CD14-positive monocyte (primary cell): ENCODE results near the gene GNAS. TPM values are rescaled to one million over a fixed set of nuclear protein-coding genes. Genes with fewer than 3 reads are reported as not detected.

Source experiments
- DNase-seq, 3 donors: peaks; one replicate each; pipeline ENCODE4 v3.0.0-alpha.2; 2011 to 2022
- H2AFZ ChIP-seq: 2 replicates; pipeline ENCODE4 v1.6.0; 2012; ENCODE audit warnings: mild to moderate bottlenecking, low read depth, low read length, inconsistent platforms; ENCODE audit not compliant: insufficient read depth, poor library complexity, severe bottlenecking
- H3K27ac ChIP-seq, 2 donors: 1 replicate in 1 of 2; 2 replicates in 1 of 2; pipeline ENCODE4 v1.5.1; 2012 to 2013; ENCODE audit warnings: low read length in 2 of 2, control low read depth in 1 of 2, inconsistent platforms in 1 of 2, low read depth in 1 of 2, mild to moderate bottlenecking in 1 of 2
- H3K27me3 ChIP-seq, 2 donors: one replicate each; pipeline versions ENCODE4 v1.6.0 to v1.6.1; 2011 to 2013; ENCODE audit warnings: low read length in 2 of 2; ENCODE audit not compliant: control insufficient read depth in 2 of 2, insufficient read depth in 2 of 2
- H3K36me3 ChIP-seq, 2 donors: replicated peaks in 1 of 2; 1 replicate in 1 of 2; 2 replicates in 1 of 2; pipeline versions ENCODE4 v1.5.1 to v1.6.1; 2012 to 2013; ENCODE audit warnings: low read length in 2 of 2, control low read depth in 1 of 2, inconsistent platforms in 1 of 2, mild to moderate bottlenecking in 1 of 2; ENCODE audit not compliant: insufficient read depth in 2 of 2, control insufficient read depth in 1 of 2
- H3K4me1 ChIP-seq, 2 donors: 1 replicate in 1 of 2; 2 replicates in 1 of 2; pipeline versions ENCODE4 v1.5.1 to v1.6.1; 2012 to 2013; ENCODE audit warnings: low read length in 2 of 2, control low read depth in 1 of 2, inconsistent platforms in 1 of 2, mild to moderate bottlenecking in 1 of 2, moderate library complexity in 1 of 2; ENCODE audit not compliant: insufficient read depth in 2 of 2, control insufficient read depth in 1 of 2
- H3K4me2 ChIP-seq: replicated peaks from 2 replicates; pipeline ENCODE3; 2012; ENCODE audit warnings: low read length, moderate library complexity, mild to moderate bottlenecking; ENCODE audit not compliant: poor library complexity, severe bottlenecking; ENCODE audit errors: extremely low read depth
- H3K4me3 ChIP-seq, 3 experiments: fragments of 200-600 bp in 1 of 3; sonication (generic) in 1 of 3; replicated peaks in 1 of 3; 1 replicate in 2 of 3; 2 replicates in 1 of 3; pipeline ENCODE4 v1.5.1; 2011 to 2013; ENCODE audit warnings: low read length in 3 of 3, mild to moderate bottlenecking in 3 of 3, control low read depth in 2 of 3, low read depth in 2 of 3, inconsistent platforms in 1 of 3, moderate library complexity in 1 of 3
- H3K79me2 ChIP-seq: 2 replicates; pipeline ENCODE4 v1.6.0; 2012; ENCODE audit warnings: mild to moderate bottlenecking, control low read depth, inconsistent platforms, low read length, moderate library complexity; ENCODE audit not compliant: insufficient read depth
- H3K9ac ChIP-seq: 2 replicates; pipeline ENCODE4 v1.6.0; 2017; ENCODE audit warnings: low read length, mild to moderate bottlenecking; ENCODE audit not compliant: insufficient read depth, poor library complexity, severe bottlenecking
- H3K9me3 ChIP-seq, 2 donors: replicated peaks in 1 of 2; 1 replicate in 1 of 2; 2 replicates in 1 of 2; pipeline versions ENCODE4 v1.5.1 to v1.6.1; 2012 to 2013; ENCODE audit warnings: low read length in 2 of 2, control low read depth in 1 of 2; ENCODE audit not compliant: control insufficient read depth in 1 of 2, insufficient read depth in 1 of 2
- H4K20me1 ChIP-seq: 2 replicates; pipeline ENCODE4 v1.6.0; 2012; ENCODE audit warnings: mild to moderate bottlenecking, low read length, control low read depth, moderate library complexity; ENCODE audit not compliant: insufficient read depth
- H3K27ac Mint-ChIP-seq, 7 donors: one replicate each; pipeline ENCODE4 v1.8.0; 2020; ENCODE audit warnings: mild to moderate bottlenecking in 7 of 7, mixed read lengths in 7 of 7, moderate library complexity in 6 of 7, inconsistent platforms in 2 of 7
- H3K27me3 Mint-ChIP-seq, 3 donors: one replicate each; pipeline ENCODE4 v1.8.0; 2021 to 2022; ENCODE audit warnings: low read depth in 3 of 3, mild to moderate bottlenecking in 3 of 3, mixed read lengths in 3 of 3, moderate library complexity in 3 of 3, inconsistent platforms in 1 of 3
- H3K36me3 Mint-ChIP-seq, 2 donors: one replicate each; pipeline ENCODE4 v1.8.0; 2020; ENCODE audit warnings: mixed read lengths in 2 of 2, inconsistent platforms in 1 of 2, mild to moderate bottlenecking in 1 of 2
- H3K4me1 Mint-ChIP-seq: one replicate; pipeline ENCODE4 v1.8.0; 2020; ENCODE audit warnings: mild to moderate bottlenecking, mixed read lengths
- H3K4me3 Mint-ChIP-seq, 2 donors: one replicate each; pipeline ENCODE4 v1.8.0; 2020; ENCODE audit warnings: mild to moderate bottlenecking in 2 of 2, mixed read lengths in 2 of 2, moderate library complexity in 1 of 2
- H3K9me3 Mint-ChIP-seq, 7 donors: one replicate each; pipeline ENCODE4 v1.8.0; 2020 to 2022; ENCODE audit warnings: mixed read lengths in 7 of 7, mild to moderate bottlenecking in 6 of 7, moderate library complexity in 6 of 7, inconsistent platforms in 2 of 7
- CTCF ChIP-seq: fragments of 200-600 bp; IDR thresholded peaks from one replicate; pipeline ENCODE4 v1.8.0; 2022; ENCODE audit warnings: antibody characterized with exemption, mild to moderate bottlenecking
- WGBS: methylation state at CpG from one replicate; pipeline ENCODE4 v1.1.5; 2013; ENCODE audit warnings: missing lambda C conversion rate; ENCODE audit not compliant: insufficient coverage; 5-methylcytosine and 5-hydroxymethylcytosine counted together
- intact Hi-C, 2 donors: fragments of 100-400 bp; cut with micrococcal nuclease; formaldehyde crosslinking; loops; one replicate each; pipeline versions ENCODE4 v1.15.0 to v1.15.1; 2023
- polyA plus RNA-seq, 3 donors: library from polyadenylated mRNA; depleted of rRNA in 1 of 3; unstranded in 2 of 3; stranded (reverse) in 1 of 3; fragments of 300-500 nt in 2 of 3; fragments of >200 nt in 1 of 3; fragmentation: Illumina TruSeq in 2 of 3; gene quantifications; 1 replicate in 2 of 3; 2 replicates in 1 of 3; pipeline ENCODE4 v1.2.3, GENCODE V29; 2012 to 2021

Gene GNAS
- polyA plus RNA-seq, 3 donors: 109 to 1,105 (median 124) TPM

DNA sequence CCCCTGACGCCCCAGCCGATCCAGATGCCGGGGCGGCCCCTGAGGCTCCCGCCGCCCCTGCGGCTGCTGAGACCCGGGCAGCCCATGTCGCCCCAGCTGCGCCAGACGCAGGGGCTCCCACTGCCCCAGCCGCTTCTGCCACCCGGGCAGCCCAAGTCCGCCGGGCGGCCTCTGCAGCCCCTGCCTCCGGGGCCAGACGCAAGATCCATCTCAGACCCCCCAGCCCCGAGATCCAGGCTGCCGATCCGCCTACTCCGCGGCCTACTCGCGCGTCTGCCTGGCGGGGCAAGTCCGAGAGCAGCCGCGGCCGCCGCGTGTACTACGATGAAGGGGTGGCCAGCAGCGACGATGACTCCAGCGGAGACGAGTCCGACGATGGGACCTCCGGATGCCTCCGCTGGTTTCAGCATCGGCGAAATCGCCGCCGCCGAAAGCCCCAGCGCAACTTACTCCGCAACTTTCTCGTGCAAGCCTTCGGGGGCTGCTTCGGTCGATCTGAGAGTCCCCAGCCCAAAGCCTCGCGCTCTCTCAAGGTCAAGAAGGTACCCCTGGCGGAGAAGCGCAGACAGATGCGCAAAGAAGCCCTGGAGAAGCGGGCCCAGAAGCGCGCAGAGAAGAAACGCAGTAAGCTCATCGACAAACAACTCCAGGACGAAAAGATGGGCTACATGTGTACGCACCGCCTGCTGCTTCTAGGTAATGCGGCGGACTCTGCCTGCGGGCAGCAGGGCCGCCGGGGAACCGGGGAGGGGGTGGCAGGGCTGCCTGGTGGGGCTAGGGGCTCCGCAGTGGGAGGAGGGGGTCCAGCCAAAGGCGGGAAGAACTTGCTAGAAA lies 2.3 kb downstream of the GNAS start:
- no peak overlapping the region for H2AFZ ChIP-seq
- 45% methylated on average over 75 of the region's 75 CpGs for WGBS
- H3K79me2 ChIP-seq: no peaks in the 10 kb centered on the region
- TF ChIP-seq CTCF: no peak
- H3K4me1 ChIP-seq: no peaks in the 10 kb centered on the region
- H3K4me1 Mint-ChIP-seq: peaks cover 11% of the 10 kb centered on the region
- H3K4me3 ChIP-seq: no peak overlapping the region
- no peak overlapping the region for H3K4me2 ChIP-seq
- H3K9ac ChIP-seq: no peak overlapping the region
- H3K27me3 ChIP-seq: peaks cover 32 to 97% of the 10 kb centered on the region in 2 donors
- intact Hi-C loops: loop anchor here in 1 of 2 donors (10.0 kb wide), 1 partner anchor 210 kb away; no protein-coding TSS in a partner anchor
- H3K9me3 ChIP-seq: peaks cover 47 to 49% of the 10 kb centered on the region in 2 donors
- H3K27ac Mint-ChIP-seq: no peak overlapping the region
- DNase-seq: no peak
- no peak overlapping the region for H3K27ac ChIP-seq
- H3K36me3 ChIP-seq: no peaks in the 10 kb centered on the region
- peaks cover 83 to 99% (median 93%) of the 10 kb centered on the region in 3 donors for H3K27me3 Mint-ChIP-seq
- H4K20me1 ChIP-seq: no peaks in the 10 kb centered on the region
- peak overlapping the region in 1 of 2 donors; percentile 21 for H3K4me3 Mint-ChIP-seq
- peaks cover 10 to 47% (median 29%) of the 10 kb centered on the region in 7 donors for H3K9me3 Mint-ChIP-seq
- peaks cover 0 to 4% of the 10 kb centered on the region in 2 donors for H3K36me3 Mint-ChIP-seq

DNA sequence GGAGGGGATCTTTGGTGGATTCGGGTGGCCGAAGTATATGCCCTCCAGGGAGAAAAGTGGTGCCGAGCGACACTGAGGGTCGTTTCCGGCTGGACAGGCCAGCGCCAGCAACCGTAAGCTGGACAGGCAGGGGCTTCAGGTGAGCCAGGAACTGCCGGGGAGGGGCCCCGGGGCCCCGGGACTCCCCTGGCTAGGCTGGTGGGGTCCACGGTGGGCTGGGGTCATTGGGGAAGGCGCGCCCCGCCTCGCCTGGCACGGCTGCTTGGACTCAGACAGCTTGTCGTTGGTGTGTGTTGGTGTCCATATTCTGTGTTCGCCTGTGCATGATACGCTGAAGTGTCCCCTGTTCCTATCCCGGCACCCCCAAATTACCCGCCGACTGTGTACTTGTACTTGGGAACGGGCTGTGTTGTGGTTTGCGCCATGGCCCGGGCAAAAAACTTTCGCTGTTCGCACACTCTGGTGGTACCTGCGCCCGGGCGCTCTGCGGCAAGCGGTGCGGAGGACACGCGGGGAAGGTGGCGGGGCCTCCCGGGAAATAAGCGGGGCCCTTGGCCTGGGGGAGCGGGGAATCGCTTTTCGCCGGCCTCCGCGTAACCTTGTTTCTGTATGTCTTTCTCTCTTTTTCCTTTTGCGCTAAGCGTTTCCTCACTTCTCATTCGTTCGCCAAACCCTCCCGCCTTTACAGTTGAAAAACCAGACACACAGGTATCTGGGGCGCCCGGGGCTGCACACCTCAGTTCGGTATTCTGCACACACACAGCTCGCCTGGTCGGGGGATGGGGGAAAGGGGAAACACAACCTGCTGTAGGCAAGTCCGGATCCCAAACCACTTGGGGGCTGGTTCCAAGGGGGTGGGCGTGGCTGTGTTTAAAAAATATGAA lies 3.2 kb downstream of the GNAS start:
- peaks cover 32 to 96% of the 10 kb centered on the region in 2 donors for H3K27me3 ChIP-seq
- no peak for TF ChIP-seq CTCF
- no peak for DNase-seq
- H3K36me3 ChIP-seq: no peaks in the 10 kb centered on the region
- Mint-ChIP-seq H3K4me3 (peak overlapping the region in 1 of 2 donors; percentile 81), H3K4me1 (peaks cover 8% of the 10 kb centered on the region), H3K27ac (no peak overlapping the region), H3K9me3 (peaks cover 10 to 45% (median 27%) of the 10 kb centered on the region in 7 donors), H3K27me3 (peaks cover 78 to 98% (median 88%) of the 10 kb centered on the region in 3 donors), H3K36me3 (peaks cover 0 to 4% of the 10 kb centered on the region in 2 donors)
- no peak overlapping the region for H3K4me2 ChIP-seq
- H3K27ac ChIP-seq: no peak overlapping the region
- H3K4me3 ChIP-seq: no peak overlapping the region
- intact Hi-C loops: loop anchor here in 1 of 2 donors (10.0 kb wide), 1 partner anchor 211 kb away; no protein-coding TSS in a partner anchor
- H3K9ac ChIP-seq: no peak overlapping the region
- no peak overlapping the region for H2AFZ ChIP-seq
- H4K20me1 ChIP-seq: no peaks in the 10 kb centered on the region
- H3K9me3 ChIP-seq: peaks cover 44 to 46% of the 10 kb centered on the region in 2 donors
- WGBS: 39% methylated on average over 46 of the region's 57 CpGs
- H3K4me1 ChIP-seq: no peaks in the 10 kb centered on the region
- no peaks in the 10 kb centered on the region for H3K79me2 ChIP-seq
